ENCODE results near the gene LETMD1.

LETMD1 gene

GRCh38 chr12:51025836-51026638 lies 22.1 kb upstream of the LETMD1 start, which contains the start of gene SLC11A2:
SLC11A2 (minus strand) TSS chr12:51026384; CDS start chr12:51010728, 15,656 bp downstream.
- DNase-seq = peak; percentile 91

GRCh38 chr12:51027342-51027835 lies 20.7 kb upstream of the LETMD1 start:
- DNase-seq = no peak

- no peak for DNase-seq
Measured at GRCh38 chr12:51028126-51028812, 19.9 kb upstream of the LETMD1 start.

DNA sequence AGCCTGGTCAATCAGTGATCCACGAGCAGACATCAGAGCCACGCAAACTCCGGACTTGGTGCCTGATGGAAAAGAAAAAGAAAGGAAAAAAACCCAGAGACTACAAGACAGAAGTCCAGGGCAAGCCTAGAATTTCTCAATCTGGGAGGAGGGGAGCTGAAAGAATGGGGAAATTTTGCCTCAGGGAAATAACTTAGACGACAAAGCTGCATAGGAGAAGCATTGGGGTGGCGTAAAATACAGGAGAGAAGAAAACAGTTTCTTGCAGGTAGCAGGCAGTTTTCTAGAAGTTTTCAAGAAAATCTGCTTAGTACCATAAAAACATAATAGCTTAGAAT lies 19.3 kb upstream of the LETMD1 start:
- DNase-seq = no peak

GRCh38 chr12:51033048-51033447 lies 15.1 kb upstream of the LETMD1 start:
- DNase-seq = no peak

GRCh38 chr12:51033457-51034089 lies 14.6 kb upstream of the LETMD1 start:
- no peak for DNase-seq

- DNase-seq = no peak
Measured at GRCh38 chr12:51036279-51036678, 11.8 kb upstream of the LETMD1 start.

GRCh38 chr12:51048661-51049251 lies 629 bp downstream of the LETMD1 start:
- DNase-seq = no peak

DNA sequence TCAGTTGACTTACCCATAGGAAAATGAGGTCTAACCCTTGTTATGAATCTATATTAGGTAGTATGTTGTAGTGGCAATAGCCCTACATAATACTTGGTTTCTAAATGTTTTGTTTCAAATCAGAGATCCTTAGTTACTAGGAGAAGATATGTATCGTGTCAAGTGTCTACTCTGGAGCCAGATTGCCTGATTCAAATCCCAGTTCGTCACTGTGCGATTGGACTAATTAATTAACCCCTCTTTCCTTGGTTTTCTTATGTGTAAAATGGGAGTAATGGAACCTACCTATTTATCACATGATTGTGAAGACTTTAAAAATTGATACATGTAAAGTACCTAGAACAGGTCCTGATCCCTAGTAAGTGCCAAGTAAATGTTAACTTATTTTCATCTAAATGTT lies 1.4 kb downstream of the LETMD1 start:
- no peak for DNase-seq

GRCh38 chr12:51051787-51052186 lies 3.7 kb downstream of the LETMD1 start:
- no peak for DNase-seq

DNA sequence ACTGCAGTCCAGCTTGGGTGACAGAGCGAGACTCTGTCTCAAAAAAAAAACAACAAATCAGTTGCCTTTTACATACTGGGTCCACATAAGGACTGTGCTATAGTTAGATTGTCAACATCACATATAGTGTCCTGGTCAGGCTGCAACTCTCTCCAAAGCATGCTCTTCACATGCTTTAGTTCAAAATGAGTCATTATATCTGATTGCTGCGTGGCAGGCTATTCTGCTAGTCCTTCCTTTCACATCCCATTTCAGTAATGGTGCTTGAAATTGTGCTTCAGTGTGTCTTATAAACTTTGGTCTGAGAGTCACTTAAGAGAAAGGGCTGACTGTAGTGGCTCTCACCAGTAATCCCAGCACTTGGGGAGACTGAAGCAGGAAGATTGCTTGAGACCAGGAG lies 6.9 kb downstream of the LETMD1 start:
- no peak for DNase-seq

DNA sequence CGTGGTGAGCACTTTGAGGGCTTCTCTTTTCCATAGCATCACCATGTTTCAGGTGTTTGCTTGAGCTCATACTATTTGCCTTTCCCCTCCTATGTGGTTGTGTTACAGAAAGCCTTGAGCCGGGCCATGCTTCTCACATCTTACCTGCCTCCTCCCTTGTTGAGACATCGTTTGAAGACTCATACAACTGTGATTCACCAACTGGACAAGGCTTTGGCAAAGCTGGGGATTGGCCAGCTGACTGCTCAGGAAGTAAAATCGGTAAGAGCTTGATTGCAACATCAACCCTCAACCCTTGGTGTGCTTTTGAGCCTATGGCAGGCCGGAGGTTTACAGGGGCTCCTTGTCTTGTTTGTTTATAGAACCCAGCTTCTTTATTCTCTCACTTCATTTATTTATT lies 8.1 kb downstream of the LETMD1 start:
- no peak for DNase-seq

- no peak for DNase-seq
Measured at GRCh38 chr12:51059086-51059485, 11.0 kb downstream of the LETMD1 start.

DNA sequence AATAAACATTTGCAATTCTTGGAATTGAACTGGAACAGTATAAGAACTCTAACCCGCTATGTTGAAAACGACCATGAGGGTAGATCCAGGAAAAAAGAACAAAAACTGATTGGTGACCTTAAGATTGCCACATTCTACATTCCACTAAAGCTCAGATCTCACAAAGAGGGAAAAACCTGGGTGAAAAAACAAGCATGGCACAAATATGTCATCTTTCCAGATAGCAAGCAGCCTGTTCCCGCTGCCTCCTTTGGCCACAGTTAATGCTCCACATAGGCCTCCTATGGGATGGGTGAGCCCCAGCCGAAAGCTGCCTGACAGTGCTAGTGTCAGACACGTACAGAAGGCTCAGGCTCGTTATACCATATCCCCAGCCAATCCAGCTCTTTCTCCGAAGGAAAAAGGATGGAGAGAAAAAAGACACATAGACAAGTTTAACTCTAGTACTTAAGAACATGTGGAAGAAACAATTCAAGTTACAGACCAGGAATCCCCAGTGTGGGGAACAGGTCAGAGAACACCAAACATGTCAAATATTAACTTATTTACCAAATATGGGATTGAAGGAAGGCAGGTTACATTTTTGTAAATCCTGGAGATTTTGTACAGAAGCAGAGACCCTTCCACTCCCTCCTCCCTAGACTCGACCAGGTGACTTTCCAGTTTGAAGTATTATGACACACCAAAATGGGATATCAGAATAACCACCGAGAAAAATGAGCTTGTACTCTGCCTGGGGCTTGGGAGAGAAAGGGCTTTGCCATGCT lies 14.7 kb downstream of the LETMD1 start:
- DNase-seq = no peak

- DNase-seq = no peak
Measured at GRCh38 chr12:51065530-51065929, 17.4 kb downstream of the LETMD1 start.

GRCh38 chr12:51067229-51067628 lies 19.1 kb downstream of the LETMD1 start:
- DNase-seq = no peak

DNA sequence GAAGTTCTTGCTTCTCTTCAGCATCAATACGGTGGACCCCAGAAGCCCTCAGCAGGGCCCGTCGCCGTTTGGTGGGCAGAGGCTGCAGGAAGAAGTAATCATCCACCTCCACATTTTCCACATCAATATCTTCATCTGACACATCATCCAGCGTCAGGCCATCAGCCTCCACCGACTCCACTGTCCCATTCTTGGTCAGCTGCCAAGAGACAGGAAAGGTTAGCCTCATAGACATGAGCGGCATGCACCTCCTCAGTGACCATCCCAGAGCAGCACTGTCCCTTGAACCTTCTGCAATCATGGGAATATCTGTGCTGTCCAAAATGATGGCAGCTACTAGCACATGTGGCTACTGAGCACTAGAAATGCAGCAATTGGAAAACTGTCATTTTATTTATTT lies 19.6 kb downstream of the LETMD1 start:
- no peak for DNase-seq

DNA sequence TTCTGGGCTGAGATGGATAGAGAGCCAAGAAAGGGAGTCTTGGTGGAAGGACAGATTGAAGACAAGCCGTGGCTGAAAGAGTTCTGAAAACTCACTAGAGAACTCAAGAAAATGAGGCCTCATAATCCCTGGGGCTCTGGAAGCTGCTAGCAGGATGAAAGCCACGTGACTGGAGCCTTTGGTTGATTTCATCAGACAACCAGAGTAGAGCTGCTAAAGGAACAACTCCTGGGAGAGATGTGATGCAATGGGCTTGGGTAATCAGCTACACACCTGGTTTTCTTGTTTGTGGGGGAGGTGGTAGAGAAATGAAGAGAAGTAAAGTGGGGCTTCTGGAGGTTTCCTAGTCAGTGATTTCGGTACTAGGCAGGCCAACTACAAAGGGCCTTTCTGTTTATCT lies 21.9 kb downstream of the LETMD1 start:
- no peak for DNase-seq

GRCh38 chr12:51071663-51072062 lies 23.5 kb downstream of the LETMD1 start:
- DNase-seq = no peak

DNA sequence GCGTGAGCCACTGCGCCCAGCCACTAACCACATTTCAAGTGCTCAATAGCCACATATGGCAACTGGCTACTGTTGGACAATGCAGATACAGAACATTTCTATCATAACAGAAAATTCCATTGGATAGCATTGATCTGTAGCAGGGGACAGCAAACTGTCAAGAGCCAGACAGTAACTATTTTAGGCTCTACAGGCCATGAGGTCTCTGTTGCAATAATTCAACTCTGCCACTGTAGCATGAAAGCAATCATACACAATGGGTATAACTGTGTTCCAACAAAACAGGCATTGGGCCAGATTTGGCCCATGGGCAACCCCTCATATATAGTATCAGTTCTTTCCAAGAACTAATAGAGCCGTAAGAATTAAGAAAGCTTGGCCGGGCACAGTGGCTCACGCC lies 27.3 kb downstream of the LETMD1 start:
- DNase-seq = no peak

GRCh38 chr12:51076236-51076930 lies 28.3 kb downstream of the LETMD1 start:
- DNase-seq = no peak

DNA sequence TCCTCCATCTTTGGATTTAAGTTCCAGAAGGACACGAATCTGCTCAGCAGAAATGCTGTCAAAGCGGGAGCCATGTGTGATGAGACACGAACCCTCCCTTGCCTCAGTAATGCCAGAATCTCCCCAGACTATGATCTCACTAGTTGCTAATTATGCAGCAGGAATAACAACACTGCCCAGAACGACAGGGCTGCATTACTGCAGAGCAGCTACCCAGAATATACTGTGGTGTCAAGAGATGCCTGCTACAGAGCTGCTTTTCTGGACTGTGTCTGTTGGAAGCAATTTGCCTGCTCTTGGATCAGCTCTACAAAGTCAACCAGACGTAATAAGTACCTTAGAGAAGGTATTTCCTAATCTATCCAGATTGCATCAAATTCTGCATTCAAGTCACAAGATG lies 29.8 kb downstream of the LETMD1 start:
- DNase-seq = no peak
